Colonic mucosa (tissue), 4 donors: ENCODE data around the gene OR52M1. TPM values are rescaled to one million over a fixed set of nuclear protein-coding genes. Genes with fewer than 3 reads are reported as not detected.

Experiments
- DNase-seq: peaks from one replicate; pipeline ENCODE4 v3.0.0-alpha.2; 2020
- H3K27ac ChIP-seq: fragments of 200-600 bp; one replicate; pipeline ENCODE4 v1.8.0; 2021
- H3K27me3 ChIP-seq: fragments of 200-600 bp; one replicate; pipeline ENCODE4 v1.8.0; 2021
- H3K36me3 ChIP-seq: fragments of 200-600 bp; one replicate; pipeline ENCODE4 v1.8.0; 2021
- H3K4me1 ChIP-seq: fragments of 200-600 bp; one replicate; pipeline ENCODE4 v1.8.0; 2021; ENCODE audit warnings: mild to moderate bottlenecking
- H3K4me3 ChIP-seq: fragments of 200-600 bp; one replicate; pipeline ENCODE4 v1.8.0; 2021
- H3K9ac ChIP-seq, 2 donors: one replicate each; pipeline ENCODE4 v1.7.0; 2013; ENCODE audit warnings: control low read depth in 2 of 2, low read depth in 2 of 2, low read length in 2 of 2
- H3K9me3 ChIP-seq: fragments of 200-600 bp; one replicate; pipeline ENCODE4 v1.8.0; 2021
- intact Hi-C: fragments of 100-400 bp; cut with DNase I; formaldehyde crosslinking; loops from one replicate; pipeline ENCODE4 v1.14.1; 2022
- total RNA-seq, 2 donors: library from RNA; stranded (reverse); fragmentation: NEBNext Ultra II Directional in 1 of 2; extraction: Animal tissue kit (Norgen Biotek cat#: 25700) in 1 of 2; gene quantifications; one replicate each; pipeline ENCODE4 v1.2.1, GENCODE V29; 2021
- TF ChIP-seq, protein P1 (sequence below): fragments of 200-600 bp; IDR thresholded peaks from one replicate; pipeline ENCODE4 v1.8.0; 2022; ENCODE audit warnings: antibody characterized with exemption, mild to moderate bottlenecking
- donor health status: healthy.
- donor health status: DM: no; HTN: no; CAD: no.
- donor health status: DM: no; HTN: no; CAD: no.

The OR52M1 gene
- total RNA-seq, 2 donors from 2014 or later: not detected

- no peak for DNase-seq
- Histone ChIP-seq H3K9me3 (no peaks in the 10 kb centered on the region), H3K27me3 (no peaks in the 10 kb centered on the region), H3K27ac (no peak overlapping the region), H3K4me1 (no peaks in the 10 kb centered on the region), H3K9ac (no peak overlapping the region), H3K36me3 (no peaks in the 10 kb centered on the region), H3K4me3 (no peak overlapping the region)
- TF ChIP-seq, protein P1, sequence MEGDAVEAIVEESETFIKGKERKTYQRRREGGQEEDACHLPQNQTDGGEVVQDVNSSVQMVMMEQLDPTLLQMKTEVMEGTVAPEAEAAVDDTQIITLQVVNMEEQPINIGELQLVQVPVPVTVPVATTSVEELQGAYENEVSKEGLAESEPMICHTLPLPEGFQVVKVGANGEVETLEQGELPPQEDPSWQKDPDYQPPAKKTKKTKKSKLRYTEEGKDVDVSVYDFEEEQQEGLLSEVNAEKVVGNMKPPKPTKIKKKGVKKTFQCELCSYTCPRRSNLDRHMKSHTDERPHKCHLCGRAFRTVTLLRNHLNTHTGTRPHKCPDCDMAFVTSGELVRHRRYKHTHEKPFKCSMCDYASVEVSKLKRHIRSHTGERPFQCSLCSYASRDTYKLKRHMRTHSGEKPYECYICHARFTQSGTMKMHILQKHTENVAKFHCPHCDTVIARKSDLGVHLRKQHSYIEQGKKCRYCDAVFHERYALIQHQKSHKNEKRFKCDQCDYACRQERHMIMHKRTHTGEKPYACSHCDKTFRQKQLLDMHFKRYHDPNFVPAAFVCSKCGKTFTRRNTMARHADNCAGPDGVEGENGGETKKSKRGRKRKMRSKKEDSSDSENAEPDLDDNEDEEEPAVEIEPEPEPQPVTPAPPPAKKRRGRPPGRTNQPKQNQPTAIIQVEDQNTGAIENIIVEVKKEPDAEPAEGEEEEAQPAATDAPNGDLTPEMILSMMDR: no peak
- intact Hi-C loops: no loop called here
Observed at GRCh38 chr11:4511282-4512245, 33.4 kb upstream of the OR52M1 start.

GRCh38 chr11:4514196-4514595 is 30.8 kb upstream of the OR52M1 start:
- intact Hi-C loops: no loop called here
- Histone ChIP-seq H3K4me1 (no peaks in the 10 kb centered on the region), H3K27me3 (no peaks in the 10 kb centered on the region)

GRCh38 chr11:4522339-4522738 is 22.7 kb upstream of the OR52M1 start:
- DNase-seq: no peak
- no peak overlapping the region for H3K9ac ChIP-seq
- TF ChIP-seq, protein P1: no peak

More at GRCh38 chr11:4514196-4514595, 30.8 kb upstream of the OR52M1 start:
- no peak overlapping the region for H3K4me3 ChIP-seq
- TF ChIP-seq, protein P1: no peak
- H3K9me3 ChIP-seq: no peaks in the 10 kb centered on the region
- no peak for DNase-seq
- no peak overlapping the region for H3K27ac ChIP-seq
- no peaks in the 10 kb centered on the region for H3K36me3 ChIP-seq
- H3K9ac ChIP-seq: no peak overlapping the region

DNA sequence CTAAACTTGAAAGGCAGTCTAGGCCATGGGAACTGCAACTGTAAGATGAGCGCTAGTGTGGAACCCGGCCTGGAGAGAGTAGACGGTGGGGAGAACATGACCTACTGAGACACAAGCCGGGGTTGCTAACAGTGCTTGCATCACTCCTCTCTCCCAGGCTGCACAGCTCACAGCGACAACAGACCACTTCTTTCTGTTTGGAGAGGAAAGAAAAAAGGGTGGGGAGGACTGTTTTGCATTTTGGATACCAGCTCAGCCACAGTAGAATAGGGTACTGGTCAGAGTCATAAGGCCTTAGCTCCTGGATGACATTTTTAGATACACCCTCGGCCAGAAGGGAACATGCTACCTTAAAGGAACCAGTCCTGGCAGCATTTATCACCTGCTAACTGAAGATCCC is 22.2 kb upstream of the OR52M1 start:
- no peak for DNase-seq
- TF ChIP-seq, protein P1: no peak
- Histone ChIP-seq H3K27ac (no peak overlapping the region), H3K4me1 (no peaks in the 10 kb centered on the region), H3K27me3 (no peaks in the 10 kb centered on the region), H3K36me3 (no peaks in the 10 kb centered on the region), H3K9me3 (no peaks in the 10 kb centered on the region), H3K4me3 (no peak overlapping the region), H3K9ac (no peak overlapping the region)
- intact Hi-C loops: no loop called here

More at GRCh38 chr11:4522339-4522738, 22.7 kb upstream of the OR52M1 start:
- intact Hi-C loops: no loop called here
- Histone ChIP-seq H3K27me3 (no peaks in the 10 kb centered on the region), H3K27ac (no peak overlapping the region), H3K4me1 (no peaks in the 10 kb centered on the region), H3K9me3 (no peaks in the 10 kb centered on the region), H3K4me3 (no peak overlapping the region), H3K36me3 (no peaks in the 10 kb centered on the region)

GRCh38 chr11:4523666-4524065 is 21.3 kb upstream of the OR52M1 start:
- Histone ChIP-seq H3K4me3 (no peak overlapping the region), H3K27me3 (no peaks in the 10 kb centered on the region), H3K36me3 (no peaks in the 10 kb centered on the region), H3K4me1 (no peaks in the 10 kb centered on the region), H3K9ac (no peak overlapping the region), H3K9me3 (no peaks in the 10 kb centered on the region), H3K27ac (no peak overlapping the region)
- TF ChIP-seq, protein P1: no peak
- intact Hi-C loops: no loop called here
- DNase-seq: no peak
